Measurements from ENCODE around the gene STK40.

Gene STK40

DNA sequence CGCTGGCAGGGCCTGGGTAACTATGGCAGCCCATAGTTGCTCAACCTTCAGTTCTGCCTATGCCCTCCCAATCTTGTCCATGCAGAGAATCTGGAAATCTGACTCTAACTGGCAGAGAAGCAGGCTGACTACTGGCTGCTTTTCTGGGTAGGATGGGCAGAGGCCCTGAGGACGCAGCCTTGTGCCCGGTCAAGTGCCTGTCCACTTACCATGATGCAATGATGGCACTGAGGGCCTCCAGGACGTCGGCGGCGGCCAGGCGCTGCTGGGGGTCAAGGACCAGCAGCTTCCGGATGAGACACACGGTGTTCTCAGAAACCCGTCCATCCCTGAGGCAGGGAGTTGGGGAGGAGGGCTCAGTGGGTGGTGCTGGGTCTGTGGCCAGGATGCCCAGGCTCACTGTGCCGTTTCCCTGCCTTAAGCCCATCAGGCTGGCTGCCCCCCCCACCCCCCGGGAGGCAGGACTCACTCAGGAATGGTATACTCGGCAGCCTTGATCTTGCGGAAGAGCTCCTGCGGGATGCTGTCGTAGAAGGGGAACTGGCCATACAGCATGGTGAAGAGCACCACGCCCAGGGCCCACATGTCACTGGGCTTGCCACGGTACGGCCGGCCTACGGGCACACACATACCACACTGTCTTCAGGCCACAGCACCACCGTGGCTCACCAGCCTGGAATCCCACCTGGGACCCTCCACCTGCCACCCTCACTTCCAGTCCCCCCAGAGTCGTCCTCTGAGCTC is 41.9 kb downstream of the STK40 start:
- Histone ChIP-seq H3K23ac (ENCODE audit: low read length) (no peak overlapping the region), H4K91ac (ENCODE audit: low read depth, low read length) (no peak overlapping the region)
- no CpG with 5 or more reads among the region's 24 CpGs for WGBS (ENCODE audit: extremely low coverage, insufficient coverage, insufficient read length)

DNA sequence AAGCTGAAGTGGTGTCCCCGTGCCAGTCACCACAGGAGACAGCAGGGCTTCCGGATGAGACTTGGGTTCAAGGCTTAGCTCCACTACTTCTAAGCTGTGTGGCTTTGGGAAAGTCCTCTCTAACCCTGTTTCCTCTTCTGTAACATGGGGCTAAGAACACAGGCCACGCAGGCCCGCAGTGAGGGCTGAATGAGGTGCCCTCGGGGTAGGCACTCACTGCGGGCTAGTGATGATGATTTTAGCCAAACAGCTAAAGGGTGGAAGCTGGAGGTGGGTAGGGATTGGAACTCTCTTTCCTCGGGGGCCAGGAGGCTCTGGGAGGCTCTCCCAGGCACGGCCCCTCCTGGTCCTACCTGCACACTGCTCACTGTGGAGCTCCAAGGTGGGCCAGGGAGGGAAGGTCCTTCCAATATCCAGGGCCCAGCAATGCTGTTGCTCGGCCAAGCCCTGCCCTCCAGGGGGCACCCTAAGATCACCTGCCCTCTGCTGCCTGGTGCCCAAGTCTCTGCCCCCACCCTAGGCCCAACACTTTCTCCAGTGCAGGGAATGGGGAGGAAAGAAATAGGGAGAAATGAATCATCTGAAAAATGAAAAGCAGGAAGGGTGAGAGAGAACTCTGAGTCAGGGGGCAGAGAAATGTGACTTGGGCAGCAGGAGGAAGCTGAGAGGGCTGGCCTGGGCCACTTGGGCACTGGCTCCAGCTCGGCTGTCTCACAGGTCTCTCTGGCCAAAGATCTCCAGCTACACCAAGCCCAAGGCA is 43.1 kb downstream of the STK40 start:
- no CpG with 5 or more reads among the region's 10 CpGs for WGBS (ENCODE audit: extremely low coverage, insufficient coverage, insufficient read length)
- Histone ChIP-seq H3K79me1 (ENCODE audit: low read length) (no peaks in the 10 kb centered on the region), H2AK5ac (ENCODE audit: low read length) (no peak overlapping the region), H4K8ac (ENCODE audit: low read depth, low read length) (no peak overlapping the region), H3K4ac (ENCODE audit: low read depth, low read length) (no peak overlapping the region), H3K23ac (ENCODE audit: low read length) (no peak overlapping the region), H3K18ac (ENCODE audit: low read length) (no peak overlapping the region), H3K9me3 (ENCODE audit: insufficient read depth, low read depth, low read length) (no peaks in the 10 kb centered on the region), H4K12ac (ENCODE audit: low read depth, low read length) (no peak overlapping the region), H2BK12ac (ENCODE audit: low read length) (no peak overlapping the region), H2BK5ac (ENCODE audit: low read depth, low read length, poor library complexity) (no peak overlapping the region), H2AFZ (ENCODE audit: insufficient read depth, low read length, poor library complexity) (no peak overlapping the region), H4K91ac (ENCODE audit: low read depth, low read length) (no peak overlapping the region), H3K4me2 (ENCODE audit: low read length) (no peak overlapping the region), H3K27me3 (ENCODE audit: insufficient read depth, low read length) (no peaks in the 10 kb centered on the region), H3K79me2 (ENCODE audit: control insufficient read depth, insufficient read depth, low read length, poor library complexity) (no peaks in the 10 kb centered on the region), H3K4me1 (ENCODE audit: control insufficient read depth in 1 of 2, insufficient read depth in 2 of 2, low read length in 2 of 2) (no peaks in the 10 kb centered on the region), H3K9ac (ENCODE audit: low read length) (no peak overlapping the region), H3K14ac (ENCODE audit: low read length) (no peak overlapping the region), H3K36me3 (ENCODE audit: control insufficient read depth in 1 of 2, insufficient read depth in 2 of 2, low read length in 2 of 2) (peaks cover 67 to 79% of the 10 kb centered on the region in 2 experiments), H2BK120ac (ENCODE audit: insufficient read depth, low read length, poor library complexity) (no peak overlapping the region), H3K4me3 (ENCODE audit: low read depth, low read length) (no peak overlapping the region), H3K27ac (ENCODE audit: low read depth, low read length) (no peak overlapping the region)
- peak; percentile 95 to 96 for DNase-seq

More for the DNA sequence above, 41.9 kb downstream of the STK40 start:
- Histone ChIP-seq H3K9ac (ENCODE audit: low read length) (no peak overlapping the region), H3K4me2 (ENCODE audit: low read length) (no peak overlapping the region), H2BK12ac (ENCODE audit: low read length) (no peak overlapping the region), H3K18ac (ENCODE audit: low read length) (no peak overlapping the region), H3K36me3 (ENCODE audit: control insufficient read depth in 1 of 2, insufficient read depth in 2 of 2, low read length in 2 of 2) (peaks cover 77 to 91% of the 10 kb centered on the region in 2 experiments), H3K27me3 (ENCODE audit: insufficient read depth, low read length) (no peaks in the 10 kb centered on the region), H3K27ac (ENCODE audit: low read depth, low read length) (no peak overlapping the region), H4K12ac (ENCODE audit: low read depth, low read length) (no peak overlapping the region), H2BK120ac (ENCODE audit: insufficient read depth, low read length, poor library complexity) (no peak overlapping the region), H3K4me1 (ENCODE audit: control insufficient read depth in 1 of 2, insufficient read depth in 2 of 2, low read length in 2 of 2) (no peaks in the 10 kb centered on the region), H3K14ac (ENCODE audit: low read length) (no peak overlapping the region), H2AFZ (ENCODE audit: insufficient read depth, low read length, poor library complexity) (no peak overlapping the region), H3K79me1 (ENCODE audit: low read length) (no peaks in the 10 kb centered on the region), H2AK5ac (ENCODE audit: low read length) (no peak overlapping the region), H3K79me2 (ENCODE audit: control insufficient read depth, insufficient read depth, low read length, poor library complexity) (no peaks in the 10 kb centered on the region), H3K4ac (ENCODE audit: low read depth, low read length) (no peak overlapping the region), H4K8ac (ENCODE audit: low read depth, low read length) (no peak overlapping the region), H3K4me3 (ENCODE audit: low read depth, low read length) (no peak overlapping the region), H2BK5ac (ENCODE audit: low read depth, low read length, poor library complexity) (no peak overlapping the region), H3K9me3 (ENCODE audit: insufficient read depth, low read depth, low read length) (no peaks in the 10 kb centered on the region)
- peak; percentile 56 to 83 for DNase-seq

DNA sequence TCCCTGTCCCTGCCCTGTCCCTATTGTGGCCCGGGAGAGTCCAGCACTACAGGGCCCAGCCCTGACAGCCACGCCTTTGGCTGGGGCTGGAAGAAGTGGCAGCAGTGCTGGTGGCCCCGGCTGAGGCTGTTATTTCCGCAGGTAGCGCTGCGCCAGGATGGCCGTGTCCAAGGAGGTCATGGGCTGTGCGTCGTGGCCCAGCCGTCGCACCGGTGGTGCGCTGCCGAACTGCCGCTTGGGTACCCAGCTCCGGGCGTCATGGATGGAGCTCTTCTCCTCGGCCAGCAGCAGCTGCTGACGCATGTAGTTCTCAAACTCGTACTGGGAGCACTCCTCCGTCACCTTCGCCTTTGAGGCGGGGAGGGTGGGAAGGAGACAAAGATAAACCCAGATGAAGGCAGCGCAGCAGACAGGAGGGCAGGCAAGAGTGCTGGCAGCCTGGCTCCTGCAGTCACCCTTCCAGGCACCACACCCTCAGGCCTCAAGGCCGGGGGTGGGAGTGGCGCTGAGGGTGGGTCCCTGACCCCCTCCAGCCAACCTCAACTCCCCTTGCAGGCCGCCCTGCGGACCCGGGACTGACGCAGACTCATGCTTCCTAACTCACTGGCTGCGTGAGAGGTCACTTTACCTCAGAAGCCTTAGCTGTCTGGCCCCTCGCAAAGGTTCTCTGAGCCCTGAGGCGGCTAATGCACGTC is 44.0 kb downstream of the STK40 start:
- DNase-seq = peak; percentile 83 to 89
- Histone ChIP-seq H3K4me2 (ENCODE audit: low read length) (no peak overlapping the region), H3K79me2 (ENCODE audit: control insufficient read depth, insufficient read depth, low read length, poor library complexity) (no peaks in the 10 kb centered on the region), H3K14ac (ENCODE audit: low read length) (no peak overlapping the region), H2AK5ac (ENCODE audit: low read length) (no peak overlapping the region), H4K12ac (ENCODE audit: low read depth, low read length) (no peak overlapping the region), H3K27me3 (ENCODE audit: insufficient read depth, low read length) (no peaks in the 10 kb centered on the region), H3K4ac (ENCODE audit: low read depth, low read length) (no peak overlapping the region), H3K27ac (ENCODE audit: low read depth, low read length) (no peak overlapping the region), H3K79me1 (ENCODE audit: low read length) (no peaks in the 10 kb centered on the region), H2BK12ac (ENCODE audit: low read length) (no peak overlapping the region), H3K4me1 (ENCODE audit: control insufficient read depth in 1 of 2, insufficient read depth in 2 of 2, low read length in 2 of 2) (no peaks in the 10 kb centered on the region), H2BK5ac (ENCODE audit: low read depth, low read length, poor library complexity) (no peak overlapping the region), H3K18ac (ENCODE audit: low read length) (no peak overlapping the region), H4K8ac (ENCODE audit: low read depth, low read length) (no peak overlapping the region), H2BK120ac (ENCODE audit: insufficient read depth, low read length, poor library complexity) (no peak overlapping the region), H2AFZ (ENCODE audit: insufficient read depth, low read length, poor library complexity) (no peak overlapping the region), H3K23ac (ENCODE audit: low read length) (no peak overlapping the region), H3K9ac (ENCODE audit: low read length) (no peak overlapping the region), H3K9me3 (ENCODE audit: insufficient read depth, low read depth, low read length) (no peaks in the 10 kb centered on the region), H4K91ac (ENCODE audit: low read depth, low read length) (no peak overlapping the region), H3K4me3 (ENCODE audit: low read depth, low read length) (no peak overlapping the region), H3K36me3 (ENCODE audit: control insufficient read depth in 1 of 2, insufficient read depth in 2 of 2, low read length in 2 of 2) (peaks cover 62 to 73% of the 10 kb centered on the region in 2 experiments)
- WGBS (ENCODE audit: extremely low coverage, insufficient coverage, insufficient read length) = no CpG with 5 or more reads among the region's 34 CpGs

DNA sequence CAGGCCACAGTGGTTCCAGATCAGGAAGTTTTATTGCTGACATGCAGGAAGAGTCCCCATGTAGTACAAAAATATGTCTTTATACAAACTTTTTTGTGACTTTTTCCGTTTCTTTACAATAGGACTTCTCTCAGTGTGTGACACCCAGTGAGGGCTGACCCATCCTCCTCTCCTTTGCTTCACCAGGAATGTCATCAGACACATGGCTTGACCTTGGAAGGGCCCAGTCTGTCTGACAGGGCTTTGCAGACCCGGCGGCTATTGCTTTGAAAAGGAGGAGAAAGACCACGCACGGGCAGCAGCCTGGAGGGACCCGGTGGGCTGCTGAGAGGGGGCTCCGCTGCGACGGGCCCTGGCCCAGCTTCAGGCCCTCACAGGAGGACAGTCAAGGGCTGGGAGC is 46.1 kb downstream of the STK40 start:
- no peak for DNase-seq
- Histone ChIP-seq H3K27me3 (ENCODE audit: insufficient read depth, low read length) (no peaks in the 10 kb centered on the region), H2BK120ac (ENCODE audit: insufficient read depth, low read length, poor library complexity) (no peak overlapping the region), H3K14ac (ENCODE audit: low read length) (no peak overlapping the region), H3K4ac (ENCODE audit: low read depth, low read length) (no peak overlapping the region), H4K8ac (ENCODE audit: low read depth, low read length) (no peak overlapping the region), H2AFZ (ENCODE audit: insufficient read depth, low read length, poor library complexity) (no peak overlapping the region), H3K27ac (ENCODE audit: low read depth, low read length) (no peak overlapping the region), H3K4me2 (ENCODE audit: low read length) (no peak overlapping the region), H4K91ac (ENCODE audit: low read depth, low read length) (no peak overlapping the region), H2BK12ac (ENCODE audit: low read length) (no peak overlapping the region), H3K9me3 (ENCODE audit: insufficient read depth, low read depth, low read length) (no peaks in the 10 kb centered on the region), H3K4me1 (ENCODE audit: control insufficient read depth in 1 of 2, insufficient read depth in 2 of 2, low read length in 2 of 2) (no peaks in the 10 kb centered on the region), H3K4me3 (ENCODE audit: low read depth, low read length) (no peak overlapping the region), H3K79me2 (ENCODE audit: control insufficient read depth, insufficient read depth, low read length, poor library complexity) (no peaks in the 10 kb centered on the region), H2BK5ac (ENCODE audit: low read depth, low read length, poor library complexity) (no peak overlapping the region), H2AK5ac (ENCODE audit: low read length) (no peak overlapping the region), H3K9ac (ENCODE audit: low read length) (no peak overlapping the region), H3K36me3 (ENCODE audit: control insufficient read depth in 1 of 2, insufficient read depth in 2 of 2, low read length in 2 of 2) (peaks cover 46 to 55% of the 10 kb centered on the region in 2 experiments), H3K18ac (ENCODE audit: low read length) (no peak overlapping the region), H4K12ac (ENCODE audit: low read depth, low read length) (no peak overlapping the region), H3K79me1 (ENCODE audit: low read length) (no peaks in the 10 kb centered on the region), H3K23ac (ENCODE audit: low read length) (no peak overlapping the region)
- WGBS (ENCODE audit: extremely low coverage, insufficient coverage, insufficient read length) = no CpG with 5 or more reads among the region's 9 CpGs

Measured in trophoblast cell (in vitro differentiated cells and primary cell).